H9 (cell line): ENCODE data around the gene NTF4. TPM values are rescaled to one million over a fixed set of nuclear protein-coding genes. Genes with fewer than 3 reads are reported as not detected.

Experiments
- DNase-seq: peaks from one replicate; pipeline ENCODE4 v3.0.0-alpha.2; 2017
- H2AFZ ChIP-seq: one replicate; pipeline ENCODE4 v1.6.1; 2013; ENCODE audit warnings: mild to moderate bottlenecking, low read length, control low read depth, moderate library complexity
- H2AK5ac ChIP-seq: 2 replicates; pipeline ENCODE4 v1.6.1; 2013; ENCODE audit warnings: low read length, control low read depth, mixed read lengths; ENCODE audit not compliant: insufficient read length
- H2BK120ac ChIP-seq: one replicate; pipeline ENCODE4 v1.6.1; 2013; ENCODE audit warnings: low read depth, mild to moderate bottlenecking, low read length, control low read depth, inconsistent platforms; ENCODE audit not compliant: poor library complexity, severe bottlenecking
- H2BK12ac ChIP-seq: 2 replicates; pipeline ENCODE4 v1.6.1; 2013; ENCODE audit warnings: low read length, control low read depth, mixed read lengths, low read depth; ENCODE audit not compliant: insufficient read length
- H2BK15ac ChIP-seq: 2 replicates; pipeline ENCODE4 v1.6.1; 2013; ENCODE audit warnings: low read depth, low read length, control low read depth
- H2BK20ac ChIP-seq: one replicate; pipeline ENCODE4 v1.6.1; 2013; ENCODE audit warnings: low read depth, mild to moderate bottlenecking, low read length, control low read depth, inconsistent platforms; ENCODE audit not compliant: poor library complexity, severe bottlenecking
- H2BK5ac ChIP-seq: 2 replicates; pipeline ENCODE4 v1.6.1; 2013; ENCODE audit warnings: low read length, control low read depth, mixed read lengths; ENCODE audit not compliant: insufficient read length
- H3K14ac ChIP-seq: 2 replicates; pipeline ENCODE4 v1.6.1; 2013; ENCODE audit warnings: low read length, control low read depth; ENCODE audit not compliant: insufficient read depth
- H3K18ac ChIP-seq: 2 replicates; pipeline ENCODE4 v1.6.1; 2013; ENCODE audit warnings: low read depth, mild to moderate bottlenecking, mixed read lengths, low read length, control low read depth; ENCODE audit not compliant: insufficient read length
- H3K23ac ChIP-seq: 2 replicates; pipeline ENCODE4 v1.6.1; 2013; ENCODE audit warnings: low read length, control low read depth, mixed read lengths, low read depth; ENCODE audit not compliant: insufficient read length
- H3K23me2 ChIP-seq: 2 replicates; pipeline ENCODE4 v1.6.1; 2013; ENCODE audit warnings: low read depth, mild to moderate bottlenecking, mixed read lengths, low read length, control low read depth; ENCODE audit not compliant: insufficient read length, poor library complexity, severe bottlenecking
- H3K27ac ChIP-seq: 2 replicates; pipeline ENCODE4 v1.5.1; 2013; ENCODE audit warnings: low read length, control low read depth, mixed read lengths, low read depth; ENCODE audit not compliant: insufficient read length
- H3K27me3 ChIP-seq: 2 replicates; pipeline ENCODE4 v1.6.1; 2013; ENCODE audit warnings: low read length, control low read depth, inconsistent platforms; ENCODE audit not compliant: insufficient read depth
- H3K4ac ChIP-seq: 2 replicates; pipeline ENCODE4 v1.6.1; 2013; ENCODE audit warnings: low read depth, mild to moderate bottlenecking, control low read depth, inconsistent platforms, low read length, moderate library complexity
- H3K4me1 ChIP-seq: 2 replicates; pipeline ENCODE4 v1.6.1; 2013; ENCODE audit warnings: low read length, control low read depth, inconsistent platforms; ENCODE audit not compliant: insufficient read depth
- H3K4me2 ChIP-seq: 2 replicates; pipeline ENCODE4 v1.6.1; 2013; ENCODE audit warnings: low read length, control low read depth, mixed read lengths; ENCODE audit not compliant: insufficient read length, insufficient read depth
- H3K56ac ChIP-seq: 2 replicates; pipeline ENCODE4 v1.6.1; 2013; ENCODE audit warnings: low read depth, mild to moderate bottlenecking, mixed read lengths, low read length, control low read depth; ENCODE audit not compliant: insufficient read length
- H3K79me1 ChIP-seq: 2 replicates; pipeline ENCODE4 v1.6.1; 2013; ENCODE audit warnings: low read depth, mild to moderate bottlenecking, moderate library complexity, low read length, control low read depth, inconsistent platforms; ENCODE audit not compliant: insufficient read depth, poor library complexity, severe bottlenecking
- H3K79me2 ChIP-seq: 2 replicates; pipeline ENCODE4 v1.6.1; 2013; ENCODE audit warnings: low read length, control low read depth, inconsistent platforms; ENCODE audit not compliant: insufficient read depth
- H3K9ac ChIP-seq: 2 replicates; pipeline ENCODE4 v1.6.1; 2013; ENCODE audit warnings: low read length, control low read depth, mixed read lengths; ENCODE audit not compliant: insufficient read length; ENCODE audit errors: extremely low read depth
- H3K9me3 ChIP-seq: one replicate; pipeline ENCODE4 v1.6.1; 2013; ENCODE audit warnings: low read depth, low read length, inconsistent platforms; ENCODE audit not compliant: control insufficient read depth
- H3T11ph ChIP-seq: one replicate; pipeline ENCODE4 v1.6.1; 2013; ENCODE audit warnings: mild to moderate bottlenecking, low read length, control low read depth, inconsistent platforms
- H4K20me1 ChIP-seq: one replicate; pipeline ENCODE4 v1.6.1; 2013; ENCODE audit not compliant: control insufficient read depth, insufficient read length, insufficient read depth
- H4K5ac ChIP-seq: 2 replicates; pipeline ENCODE4 v1.6.1; 2013; ENCODE audit warnings: low read depth, mild to moderate bottlenecking, mixed read lengths, low read length, control low read depth; ENCODE audit not compliant: insufficient read length
- H4K8ac ChIP-seq: replicated peaks from 2 replicates; pipeline ENCODE4 v1.6.1; 2013; ENCODE audit warnings: low read length, control low read depth, mixed read lengths, low read depth; ENCODE audit not compliant: insufficient read length
- H4K91ac ChIP-seq: 2 replicates; pipeline ENCODE4 v1.6.1; 2013; ENCODE audit warnings: low read depth, mild to moderate bottlenecking, moderate library complexity, mixed read lengths, low read length, control low read depth; ENCODE audit not compliant: insufficient read length
- H3K27ac Mint-ChIP-seq, 3 experiments: 2 replicates in 2 of 3; 3 replicates in 1 of 3; pipeline ENCODE4 v1.8.0; 2020 to 2021; ENCODE audit warnings: mixed read lengths in 3 of 3, mild to moderate bottlenecking in 1 of 3, moderate library complexity in 1 of 3
- H3K27me3 Mint-ChIP-seq: 2 replicates; pipeline ENCODE4 v1.8.0; 2021; ENCODE audit warnings: low read depth, mild to moderate bottlenecking, moderate library complexity, mixed read lengths
- H3K36me3 Mint-ChIP-seq, 3 experiments: 2 replicates in 2 of 3; 3 replicates in 1 of 3; pipeline ENCODE4 v1.8.0; 2020 to 2021; ENCODE audit warnings: low read depth in 3 of 3, mixed read lengths in 3 of 3; ENCODE audit not compliant: insufficient read depth in 1 of 3
- H3K4me1 Mint-ChIP-seq, 2 experiments: 2 replicates each; pipeline ENCODE4 v1.8.0; 2020; ENCODE audit warnings: mixed read lengths in 2 of 2
- H3K4me3 Mint-ChIP-seq, 2 experiments: 2 replicates in 1 of 2; 3 replicates in 1 of 2; pipeline ENCODE4 v1.8.0; 2020 to 2021; ENCODE audit warnings: mild to moderate bottlenecking in 2 of 2, mixed read lengths in 2 of 2, moderate library complexity in 1 of 2
- H3K9me3 Mint-ChIP-seq, 2 experiments: 2 replicates in 1 of 2; 3 replicates in 1 of 2; pipeline ENCODE4 v1.8.0; 2020; ENCODE audit warnings: mild to moderate bottlenecking in 2 of 2, mixed read lengths in 2 of 2, moderate library complexity in 1 of 2
- WGBS: extraction: QIAGEN DNeasy Blood & Tissue Kit; methylation state at CpG from one replicate; pipeline ENCODE4 v1.1.7; 2013; ENCODE audit warnings: missing lambda C conversion rate, low lambda C conversion rate, mixed read lengths; ENCODE audit not compliant: insufficient read length; ENCODE audit errors: extremely low coverage; 5-methylcytosine and 5-hydroxymethylcytosine counted together
- total RNA-seq: library from RNA; stranded (reverse); gene quantifications from 2 replicates; pipeline ENCODE4 v1.2.1, GENCODE V29; 2021
- TF ChIP-seq, protein P1 (sequence below): fragments of 200-600 bp; sonication (generic); conservative IDR thresholded peaks from 3 replicates; pipeline ENCODE4 v1.8.0; 2021; ENCODE audit warnings: antibody characterized with exemption, mild to moderate bottlenecking

Gene NTF4
- total RNA-seq, 1 experiment from 2014 or later = 2.1 TPM

DNA sequence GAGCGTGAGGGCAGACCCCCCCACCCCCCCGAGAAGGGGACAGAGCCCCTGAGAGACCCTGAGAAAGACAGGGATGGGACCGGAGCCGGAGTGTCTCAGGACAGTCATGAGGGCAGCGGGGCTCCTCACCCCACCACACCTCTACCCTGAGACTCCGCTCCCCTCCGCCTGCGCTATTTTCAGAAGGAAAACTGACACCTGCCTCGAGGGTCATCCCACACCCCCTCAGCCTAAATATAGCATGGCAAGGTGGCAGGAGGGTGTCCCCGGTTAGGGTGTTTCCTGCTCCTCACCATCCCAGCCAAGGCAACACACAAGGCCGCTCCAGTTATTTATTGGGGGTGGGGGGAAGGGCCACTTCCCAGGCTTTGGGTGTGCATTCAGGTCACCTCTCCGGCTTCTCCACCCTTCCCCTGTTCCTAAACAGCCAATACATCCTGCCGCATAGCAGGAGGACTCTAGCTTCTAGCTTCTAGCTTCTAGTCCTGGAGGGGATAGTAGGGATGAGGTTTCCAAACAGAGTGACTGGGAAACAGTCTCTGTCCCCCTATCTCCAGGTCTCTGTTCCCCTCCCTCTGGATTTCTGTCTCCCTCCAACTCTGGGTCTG lies 1.4 kb upstream of the NTF4 start:
- Histone ChIP-seq H3K23me2 (peaks cover 3% of the 10 kb centered on the region), H3K18ac (no peak overlapping the region), H3K4me2 (peak overlapping the region; percentile 62), H3K14ac (no peak overlapping the region), H2BK120ac (no peak overlapping the region), H3K79me2 (no peaks in the 10 kb centered on the region), H3K27ac (no peak overlapping the region), H3K9ac (no peak overlapping the region), H3K27me3 (peaks cover 33% of the 10 kb centered on the region; the same call in 1 of the 2 replicates), H2AFZ (no peak overlapping the region), H2BK15ac (no peak overlapping the region), H3K79me1 (no peaks in the 10 kb centered on the region), H3K23ac (no peak overlapping the region), H4K91ac (no peak overlapping the region), H4K8ac (no peak overlapping the region), H4K5ac (no peak overlapping the region), H3K56ac (no peak overlapping the region), H4K20me1 (no peaks in the 10 kb centered on the region), H2BK5ac (no peak overlapping the region), H2BK12ac (no peak overlapping the region), H3K9me3 (no peaks in the 10 kb centered on the region), H3T11ph (no peak overlapping the region), H2BK20ac (no peak overlapping the region), H3K4me1 (peaks cover 2% of the 10 kb centered on the region; the same call in 1 of the 2 replicates), H2AK5ac (no peak overlapping the region), H3K4ac (no peak overlapping the region)
- H3K4me1 Mint-ChIP-seq = peaks cover 29 to 44% of the 10 kb centered on the region in 2 experiments
- H3K27me3 Mint-ChIP-seq = peaks cover 77% of the 10 kb centered on the region
- H3K4me3 Mint-ChIP-seq = peak overlapping the region; percentile 19 to 39; a peak in 3 of 5 replicates
- DNase-seq = no peak
- TF ChIP-seq, protein P1, sequence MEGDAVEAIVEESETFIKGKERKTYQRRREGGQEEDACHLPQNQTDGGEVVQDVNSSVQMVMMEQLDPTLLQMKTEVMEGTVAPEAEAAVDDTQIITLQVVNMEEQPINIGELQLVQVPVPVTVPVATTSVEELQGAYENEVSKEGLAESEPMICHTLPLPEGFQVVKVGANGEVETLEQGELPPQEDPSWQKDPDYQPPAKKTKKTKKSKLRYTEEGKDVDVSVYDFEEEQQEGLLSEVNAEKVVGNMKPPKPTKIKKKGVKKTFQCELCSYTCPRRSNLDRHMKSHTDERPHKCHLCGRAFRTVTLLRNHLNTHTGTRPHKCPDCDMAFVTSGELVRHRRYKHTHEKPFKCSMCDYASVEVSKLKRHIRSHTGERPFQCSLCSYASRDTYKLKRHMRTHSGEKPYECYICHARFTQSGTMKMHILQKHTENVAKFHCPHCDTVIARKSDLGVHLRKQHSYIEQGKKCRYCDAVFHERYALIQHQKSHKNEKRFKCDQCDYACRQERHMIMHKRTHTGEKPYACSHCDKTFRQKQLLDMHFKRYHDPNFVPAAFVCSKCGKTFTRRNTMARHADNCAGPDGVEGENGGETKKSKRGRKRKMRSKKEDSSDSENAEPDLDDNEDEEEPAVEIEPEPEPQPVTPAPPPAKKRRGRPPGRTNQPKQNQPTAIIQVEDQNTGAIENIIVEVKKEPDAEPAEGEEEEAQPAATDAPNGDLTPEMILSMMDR = no peak
- no CpG with 5 or more reads among the region's 13 CpGs for WGBS
- H3K9me3 Mint-ChIP-seq = peaks cover 7 to 14% of the 10 kb centered on the region in 2 experiments; a peak in 4 of 5 replicates
- no peak overlapping the region for H3K27ac Mint-ChIP-seq
- peaks cover 0 to 4% (median 3%) of the 10 kb centered on the region in 3 experiments; a peak in 3 of 7 replicates for H3K36me3 Mint-ChIP-seq
